AG10803 (cell line): Measurements from ENCODE around the gene PSMC4.
"Not testable (repeated sequence)": the region's sequence is repeated elsewhere in the genome, so short reads cannot be mapped to it uniquely, and the experiment has no call there.

Source experiments
- DNase-seq: peaks from one replicate; pipeline ENCODE4 v3.0.0; 2010; ENCODE audit warnings: low read depth
- H3K4me3 ChIP-seq: 2 replicates; pipeline ENCODE4 v1.5.1; 2011; ENCODE audit warnings: mild to moderate bottlenecking, low read length, control low read depth
- CTCF ChIP-seq: conservative IDR thresholded peaks from 2 replicates; pipeline ENCODE4 v1.5.1; 2011; ENCODE audit warnings: mild to moderate bottlenecking, low read length, control low read depth, inconsistent platforms

PSMC4 gene

DNA sequence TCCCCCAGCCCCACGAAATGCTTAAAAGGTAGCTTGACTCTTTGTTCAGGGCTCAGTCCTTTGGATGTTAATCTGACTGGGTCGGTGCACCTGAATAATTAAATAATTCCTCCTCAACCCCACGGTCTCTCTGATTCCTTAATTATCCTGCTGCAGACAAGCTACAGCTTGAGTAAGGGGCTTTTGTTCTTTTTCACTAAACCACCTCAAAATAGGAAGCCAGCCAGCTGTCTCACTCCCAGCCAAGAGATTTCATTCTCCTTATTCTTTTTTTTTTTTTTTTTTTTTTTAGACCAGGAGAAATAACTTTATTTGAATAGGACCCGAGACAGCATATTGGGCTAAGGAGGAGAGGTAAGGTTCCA lies 28.6 kb upstream of the PSMC4 start:
- no peak overlapping the region for H3K4me3 ChIP-seq
- no peak for TF ChIP-seq CTCF
- no peak for DNase-seq

GRCh38 chr19:39943586-39943985 lies 27.4 kb upstream of the PSMC4 start:
- DNase-seq = no peak
- no peak for TF ChIP-seq CTCF
- H3K4me3 ChIP-seq = no peak overlapping the region

DNA sequence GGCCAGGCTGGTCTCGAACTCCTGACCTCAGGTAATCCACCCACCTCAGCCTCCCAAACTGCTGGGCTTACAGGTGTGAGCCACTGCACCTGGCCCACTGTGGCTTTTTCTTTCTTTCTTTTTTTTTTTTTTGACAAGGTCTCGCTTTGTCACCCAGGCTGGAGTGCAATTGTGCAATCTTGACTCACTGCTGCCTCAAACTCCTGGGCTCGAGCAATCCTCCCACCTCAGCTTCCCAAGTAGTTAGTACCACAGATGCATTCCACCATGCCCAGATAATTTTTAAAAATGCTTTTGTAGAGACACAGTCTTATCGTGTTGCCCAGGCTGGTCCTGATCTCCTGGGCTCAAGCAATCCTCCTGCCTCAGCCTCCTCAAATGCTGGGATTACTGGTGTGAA lies 24.4 kb upstream of the PSMC4 start:
- no peak for DNase-seq
- TF ChIP-seq CTCF = no peak
- H3K4me3 ChIP-seq = no peak overlapping the region

- DNase-seq = no peak
- TF ChIP-seq CTCF = no peak
- no peak overlapping the region for H3K4me3 ChIP-seq
These were observed 21.8 kb upstream of the PSMC4 start for GRCh38 chr19:39949026-39949747.

DNA sequence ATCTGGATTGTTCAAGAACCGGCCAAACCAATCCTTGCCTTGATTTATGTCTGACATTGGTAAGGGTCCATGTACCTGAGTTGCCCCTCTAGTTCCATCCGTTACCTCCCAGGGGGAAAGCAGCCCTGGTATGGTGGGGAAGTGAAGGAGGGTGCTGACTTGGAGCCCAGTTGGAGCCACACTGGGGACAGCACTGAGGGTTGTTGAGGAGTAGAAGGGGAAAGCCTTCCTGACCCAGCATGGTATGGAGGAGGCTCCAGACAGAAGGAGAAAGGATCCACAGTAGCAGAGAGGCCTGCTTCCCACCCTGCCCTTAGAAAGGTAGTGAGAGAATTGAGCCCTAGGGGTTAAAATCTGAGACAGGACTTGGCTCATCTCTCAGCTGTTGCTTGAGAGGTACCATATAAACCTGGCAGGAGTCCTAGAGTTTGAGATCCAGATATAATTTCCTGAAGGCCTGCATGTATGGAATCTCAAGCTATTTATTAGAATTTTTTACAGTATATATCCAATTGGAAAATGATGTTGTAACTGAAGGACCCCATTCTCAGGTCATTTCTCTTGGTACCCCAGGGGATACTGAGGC lies 19.8 kb upstream of the PSMC4 start:
- no peak for TF ChIP-seq CTCF
- no peak overlapping the region for H3K4me3 ChIP-seq
- no peak for DNase-seq

GRCh38 chr19:39951686-39952085 lies 19.3 kb upstream of the PSMC4 start:
- TF ChIP-seq CTCF = no peak
- no peak overlapping the region for H3K4me3 ChIP-seq
- peak; percentile 11 for DNase-seq

- H3K4me3 ChIP-seq = no peak overlapping the region
- no peak for TF ChIP-seq CTCF
- no peak for DNase-seq
These were observed 17.1 kb upstream of the PSMC4 start for GRCh38 chr19:39953915-39954314.

DNA sequence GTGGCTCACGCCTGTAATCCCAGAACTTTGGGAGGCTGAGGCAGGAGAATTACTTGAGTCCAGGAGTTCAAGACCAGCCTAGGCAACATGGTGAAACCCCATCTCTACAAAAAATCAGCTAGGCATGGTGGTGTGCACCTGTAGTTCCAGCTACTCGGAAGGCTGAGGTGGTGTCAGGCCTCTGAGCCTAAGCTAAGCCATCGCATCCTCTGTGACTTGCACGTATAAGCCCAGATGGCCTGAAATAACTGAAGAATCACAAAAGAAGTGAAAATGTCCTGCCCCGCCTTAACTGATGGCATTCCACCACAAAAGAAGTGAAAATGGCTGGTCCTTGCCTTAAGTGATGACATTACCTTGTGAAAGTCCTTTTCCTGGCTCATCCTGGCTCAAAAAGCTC lies 13.1 kb upstream of the PSMC4 start:
- H3K4me3 ChIP-seq, DNase-seq: not testable (repeated sequence)

GRCh38 chr19:39958942-39959341 lies 12.0 kb upstream of the PSMC4 start:
- H3K4me3 ChIP-seq, DNase-seq: not testable (repeated sequence)

DNA sequence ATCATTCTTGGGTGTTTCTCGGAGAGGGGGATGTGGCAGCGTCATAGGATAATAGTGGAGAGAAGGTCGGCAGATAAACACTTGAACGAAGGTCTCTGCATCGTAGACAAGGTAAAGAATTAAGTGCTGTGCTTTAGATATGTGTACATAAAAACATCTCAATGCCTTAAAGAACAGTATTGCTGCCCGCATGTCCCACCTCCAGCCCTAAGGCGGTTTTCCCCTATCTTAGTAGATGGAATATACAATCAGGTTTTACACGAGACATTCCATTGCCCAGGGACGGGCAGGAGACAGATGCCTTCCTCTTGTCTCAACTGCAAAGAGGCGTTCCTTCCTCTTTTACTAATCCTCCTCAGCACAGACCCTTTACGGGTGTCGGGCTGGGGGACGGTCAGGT lies 11.6 kb upstream of the PSMC4 start:
- DNase-seq, H3K4me3 ChIP-seq: not testable (repeated sequence)
